G401.6 (cell line): ENCODE data around the gene HIPK2.

ENCODE experiments used
- FAIRE-seq: peaks from 2 replicates; lab custom pipeline; 2012; peaks lifted over from hg19 to GRCh38; lab: Jason Lieb, UNC

HIPK2 gene

GRCh38 chr7:139669106-139670061 lies 108.4 kb downstream of the HIPK2 start:
- FAIRE-seq, result no peak

- no peak for FAIRE-seq
Observed at GRCh38 chr7:139667377-139667776, 110.4 kb downstream of the HIPK2 start.

GRCh38 chr7:139666501-139666900 lies 111.3 kb downstream of the HIPK2 start:
- no peak for FAIRE-seq

DNA sequence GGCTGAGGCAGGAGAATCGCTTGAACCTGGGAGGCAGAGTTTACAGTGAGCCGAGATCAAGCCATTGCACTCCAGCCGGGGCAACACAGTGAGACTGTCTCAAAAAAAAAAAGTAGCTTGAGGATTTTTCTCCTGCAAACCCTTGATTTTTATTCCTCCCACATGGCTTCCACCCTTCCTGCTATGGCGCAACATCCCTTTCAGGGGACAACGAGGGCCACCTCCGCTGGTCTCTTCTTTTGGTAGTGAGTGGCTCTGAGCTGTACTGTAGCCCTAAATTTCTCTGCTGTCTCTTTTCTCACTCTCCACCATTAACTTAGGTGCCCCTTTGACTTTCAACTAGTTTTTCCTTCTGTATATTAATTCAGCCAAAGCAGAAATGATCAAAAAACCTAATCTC lies 113.4 kb downstream of the HIPK2 start:
- no peak for FAIRE-seq

DNA sequence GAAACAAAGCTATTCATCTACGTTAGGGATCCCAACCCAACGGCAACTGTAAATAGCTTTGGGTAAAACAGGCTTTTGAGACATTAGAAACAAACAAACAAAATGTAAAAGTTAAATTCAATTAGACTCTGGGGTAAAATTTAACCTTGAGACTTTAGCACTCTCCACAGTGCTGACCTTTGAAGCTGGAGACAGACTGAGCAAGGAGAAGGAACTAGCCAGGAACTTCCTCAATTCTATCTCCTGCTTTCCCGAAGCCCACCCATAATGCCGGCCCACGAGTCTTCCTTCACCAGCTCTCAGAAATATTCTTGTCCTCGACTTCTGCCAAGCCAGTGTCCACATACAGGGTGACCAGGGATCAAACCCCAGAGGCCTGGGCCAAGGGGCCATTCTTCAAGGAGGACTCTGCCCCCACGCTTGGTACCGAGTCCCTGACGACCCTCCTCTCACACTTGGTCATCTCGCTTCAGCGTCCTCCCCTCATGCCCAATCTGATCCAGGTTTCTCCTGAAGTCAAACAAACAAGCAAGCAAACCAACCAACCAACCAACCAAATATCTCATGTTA lies 114.1 kb downstream of the HIPK2 start:
- FAIRE-seq, result no peak

- FAIRE-seq, result no peak
Observed at GRCh38 chr7:139661903-139662302, 115.9 kb downstream of the HIPK2 start.

DNA sequence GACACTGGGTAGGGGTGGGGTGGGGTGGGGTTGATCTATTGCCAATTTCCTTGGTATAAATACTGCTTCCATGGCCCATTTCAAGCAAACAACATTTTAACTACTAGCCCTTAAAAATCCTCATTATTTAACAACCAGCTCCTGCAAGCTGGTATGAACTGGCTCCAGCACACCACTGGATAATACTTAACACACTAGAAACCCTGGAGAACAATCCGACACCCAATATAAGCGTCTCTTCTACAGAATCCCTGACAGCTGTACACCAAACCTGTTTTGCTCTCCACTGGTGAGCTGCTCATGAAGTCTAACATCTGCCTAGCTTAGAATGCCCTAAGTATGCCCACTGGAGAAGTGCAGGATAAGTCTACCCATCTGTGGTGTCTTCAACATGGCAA lies 116.8 kb downstream of the HIPK2 start:
- FAIRE-seq, result no peak

GRCh38 chr7:139660317-139661042 lies 117.3 kb downstream of the HIPK2 start:
- no peak for FAIRE-seq

GRCh38 chr7:139659922-139660316 lies 117.9 kb downstream of the HIPK2 start:
- FAIRE-seq, result no peak

DNA sequence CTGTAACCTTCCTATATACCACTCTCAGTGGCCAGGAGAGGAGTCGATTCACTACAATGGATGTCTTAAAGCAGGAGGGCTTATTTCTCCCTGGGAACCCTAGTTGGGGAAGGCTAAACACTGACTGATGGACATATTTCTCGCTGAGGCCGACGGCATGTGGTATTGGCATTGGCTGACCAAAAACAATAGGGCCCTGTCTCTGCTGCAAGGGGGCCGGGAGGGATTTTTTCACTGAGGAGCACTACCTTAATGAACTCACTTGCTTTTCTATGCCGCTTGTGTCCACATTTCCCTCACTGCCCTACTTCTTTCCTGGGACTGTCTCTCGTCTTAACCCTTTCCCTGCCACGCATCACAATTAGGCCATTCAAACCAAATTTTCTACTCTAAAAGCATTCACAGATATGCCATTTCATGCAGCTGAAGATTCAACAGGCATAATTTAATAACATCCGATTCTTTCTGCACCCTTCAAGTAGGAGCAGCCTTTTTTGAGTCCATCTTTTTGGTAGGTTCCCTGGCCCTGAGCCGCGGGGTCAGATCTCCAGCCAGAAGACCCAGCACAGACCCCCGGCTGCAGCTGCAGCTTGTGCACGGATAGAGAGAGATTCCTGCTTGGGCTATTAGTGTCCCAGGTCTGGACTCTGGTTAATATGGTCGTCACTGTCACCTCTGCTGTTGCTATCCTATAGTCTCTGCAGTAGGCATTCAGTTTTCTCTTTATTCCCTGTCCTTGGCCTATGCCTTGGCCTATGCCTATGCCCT lies 118.7 kb downstream of the HIPK2 start:
- FAIRE-seq, result no peak

- FAIRE-seq, result no peak
Observed at GRCh38 chr7:139658296-139658695, 119.5 kb downstream of the HIPK2 start.

DNA sequence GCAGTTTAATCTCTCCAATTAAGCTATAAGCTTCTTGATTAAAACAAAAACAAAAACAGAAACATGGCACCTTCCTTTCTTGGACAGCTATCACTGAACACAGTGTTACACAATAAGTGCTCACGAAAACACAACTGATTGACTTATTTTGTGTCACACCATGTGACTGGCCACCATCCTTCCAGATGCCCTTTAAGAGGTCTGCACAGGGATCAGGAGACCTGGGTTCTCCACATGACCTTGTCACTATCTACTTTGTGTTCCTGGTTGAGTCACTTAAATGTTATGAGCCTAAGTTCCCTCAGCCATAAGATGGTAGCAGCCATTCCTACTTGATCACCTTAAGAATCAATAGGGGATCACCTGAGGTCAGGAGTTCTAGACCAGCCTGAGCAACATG lies 120.1 kb downstream of the HIPK2 start:
- no peak for FAIRE-seq

GRCh38 chr7:139656387-139656786 lies 121.4 kb downstream of the HIPK2 start:
- FAIRE-seq, result no peak

DNA sequence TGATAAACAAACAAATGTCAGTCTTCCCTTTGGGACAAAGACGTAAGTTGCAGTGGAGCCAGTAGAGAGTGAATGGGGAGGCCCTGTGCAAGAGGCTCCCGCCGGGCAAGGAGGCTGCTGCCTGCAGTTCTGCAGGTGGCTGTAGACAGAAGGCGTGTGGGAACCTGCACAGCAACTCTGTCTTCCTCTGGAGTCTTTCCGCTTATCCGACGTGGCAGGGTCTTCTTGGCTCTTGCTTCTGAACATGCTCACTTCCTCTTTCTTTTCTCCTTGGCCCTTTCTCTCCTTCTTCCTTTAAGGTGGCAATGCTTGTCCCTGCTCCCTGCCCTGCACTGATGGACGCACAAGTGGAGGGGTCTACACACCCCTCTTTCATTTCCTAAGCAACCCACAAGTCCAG lies 122.5 kb downstream of the HIPK2 start:
- FAIRE-seq, result no peak

- no peak for FAIRE-seq
Observed at GRCh38 chr7:139654276-139655181, 123.3 kb downstream of the HIPK2 start.

DNA sequence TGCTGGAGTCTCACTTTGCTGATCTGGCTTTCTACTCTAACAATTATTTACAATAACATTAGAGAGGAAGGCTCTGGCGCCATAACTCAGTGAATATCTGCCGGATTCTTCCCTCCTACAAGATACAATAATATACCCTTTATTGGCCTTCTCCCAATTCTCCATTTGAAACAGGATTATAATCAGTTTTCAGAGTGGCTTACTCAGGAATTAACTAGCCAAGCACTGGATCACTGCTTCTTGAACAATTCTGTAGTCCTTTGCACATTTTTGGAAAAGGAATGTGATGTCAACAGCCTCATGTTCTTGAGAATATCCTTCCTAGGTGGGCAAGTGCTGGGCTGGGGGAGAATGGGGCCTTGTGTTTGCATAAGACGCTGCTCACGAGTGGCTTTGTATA lies 125.9 kb downstream of the HIPK2 start:
- FAIRE-seq, result no peak

DNA sequence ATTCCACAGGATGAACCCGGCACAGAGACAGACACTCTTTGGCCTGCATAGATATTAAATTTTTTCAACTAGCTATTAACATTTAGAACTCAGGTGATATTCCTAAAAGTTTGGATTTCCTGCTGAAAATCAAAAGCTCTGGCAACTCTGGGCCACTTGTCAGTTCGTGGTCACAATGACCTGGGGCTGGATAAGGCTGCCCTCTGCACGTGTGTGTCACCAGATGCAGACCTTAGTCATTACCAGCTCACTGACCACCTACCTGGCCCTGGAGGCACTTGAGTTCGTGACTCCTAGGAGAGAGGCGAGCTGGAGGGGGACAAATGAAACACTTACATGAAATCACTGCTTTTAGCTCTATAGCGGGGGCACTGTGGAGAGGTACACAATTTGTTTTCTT lies 126.5 kb downstream of the HIPK2 start:
- no peak for FAIRE-seq

- FAIRE-seq, result no peak
Observed at GRCh38 chr7:139650429-139651100, 127.2 kb downstream of the HIPK2 start.

- FAIRE-seq, result no peak
Observed at GRCh38 chr7:139648941-139649425, 128.8 kb downstream of the HIPK2 start.

DNA sequence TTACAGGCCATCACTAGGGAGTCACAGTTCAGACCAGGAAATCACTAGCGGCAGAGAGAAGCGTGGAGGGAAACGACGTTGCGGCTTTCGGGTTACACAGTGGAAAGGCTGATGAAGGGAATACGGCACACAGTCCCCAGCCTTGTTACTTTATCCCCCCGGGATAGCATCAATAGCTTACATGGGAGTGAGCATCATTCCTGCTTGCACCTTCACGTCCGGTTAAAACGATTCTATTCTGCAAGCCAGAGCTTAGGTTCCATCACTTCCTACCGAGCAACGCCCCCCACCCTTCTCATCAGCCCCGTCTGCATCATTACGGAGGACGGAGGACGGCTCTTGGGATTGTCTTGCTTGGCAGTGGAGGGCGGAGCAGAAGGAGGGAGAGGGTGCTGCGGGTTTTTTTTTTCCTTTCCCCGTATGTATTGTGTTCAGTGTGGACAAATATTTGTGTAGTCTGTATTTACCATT lies 129.4 kb downstream of the HIPK2 start:
- no peak for FAIRE-seq
